LNCAP (cell line): Measurements from ENCODE around the gene RND1.

ENCODE experiments used
- TF ChIP-seq, protein P1 (sequence below): fragments of 450-650 bp; IDR thresholded peaks from 2 replicates; pipeline ENCODE4 v1.5.1; 2017; ENCODE audit warnings: mild to moderate bottlenecking

The RND1 gene

DNA sequence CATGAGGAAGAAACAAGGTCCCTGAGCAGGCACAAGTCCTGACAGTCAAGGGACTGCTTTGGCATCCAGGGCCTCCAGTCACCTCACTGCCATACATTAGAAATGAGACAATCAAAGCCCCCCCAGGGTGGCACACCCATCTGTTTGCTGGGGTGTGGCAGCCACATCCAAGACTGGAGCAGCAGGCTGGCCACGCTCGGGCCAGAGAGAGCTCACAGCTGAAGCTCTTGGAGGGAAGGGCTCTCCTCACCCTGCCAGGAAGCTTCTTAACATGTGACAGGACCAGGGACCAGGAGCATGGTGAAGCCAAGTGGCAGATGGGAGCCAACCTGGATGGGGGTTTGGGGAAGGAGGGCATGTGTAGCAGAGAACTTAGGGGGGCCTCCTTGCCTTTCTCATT is 37.4 kb downstream of the RND1 start:
- TF ChIP-seq, protein P1, sequence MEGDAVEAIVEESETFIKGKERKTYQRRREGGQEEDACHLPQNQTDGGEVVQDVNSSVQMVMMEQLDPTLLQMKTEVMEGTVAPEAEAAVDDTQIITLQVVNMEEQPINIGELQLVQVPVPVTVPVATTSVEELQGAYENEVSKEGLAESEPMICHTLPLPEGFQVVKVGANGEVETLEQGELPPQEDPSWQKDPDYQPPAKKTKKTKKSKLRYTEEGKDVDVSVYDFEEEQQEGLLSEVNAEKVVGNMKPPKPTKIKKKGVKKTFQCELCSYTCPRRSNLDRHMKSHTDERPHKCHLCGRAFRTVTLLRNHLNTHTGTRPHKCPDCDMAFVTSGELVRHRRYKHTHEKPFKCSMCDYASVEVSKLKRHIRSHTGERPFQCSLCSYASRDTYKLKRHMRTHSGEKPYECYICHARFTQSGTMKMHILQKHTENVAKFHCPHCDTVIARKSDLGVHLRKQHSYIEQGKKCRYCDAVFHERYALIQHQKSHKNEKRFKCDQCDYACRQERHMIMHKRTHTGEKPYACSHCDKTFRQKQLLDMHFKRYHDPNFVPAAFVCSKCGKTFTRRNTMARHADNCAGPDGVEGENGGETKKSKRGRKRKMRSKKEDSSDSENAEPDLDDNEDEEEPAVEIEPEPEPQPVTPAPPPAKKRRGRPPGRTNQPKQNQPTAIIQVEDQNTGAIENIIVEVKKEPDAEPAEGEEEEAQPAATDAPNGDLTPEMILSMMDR, result no peak

DNA sequence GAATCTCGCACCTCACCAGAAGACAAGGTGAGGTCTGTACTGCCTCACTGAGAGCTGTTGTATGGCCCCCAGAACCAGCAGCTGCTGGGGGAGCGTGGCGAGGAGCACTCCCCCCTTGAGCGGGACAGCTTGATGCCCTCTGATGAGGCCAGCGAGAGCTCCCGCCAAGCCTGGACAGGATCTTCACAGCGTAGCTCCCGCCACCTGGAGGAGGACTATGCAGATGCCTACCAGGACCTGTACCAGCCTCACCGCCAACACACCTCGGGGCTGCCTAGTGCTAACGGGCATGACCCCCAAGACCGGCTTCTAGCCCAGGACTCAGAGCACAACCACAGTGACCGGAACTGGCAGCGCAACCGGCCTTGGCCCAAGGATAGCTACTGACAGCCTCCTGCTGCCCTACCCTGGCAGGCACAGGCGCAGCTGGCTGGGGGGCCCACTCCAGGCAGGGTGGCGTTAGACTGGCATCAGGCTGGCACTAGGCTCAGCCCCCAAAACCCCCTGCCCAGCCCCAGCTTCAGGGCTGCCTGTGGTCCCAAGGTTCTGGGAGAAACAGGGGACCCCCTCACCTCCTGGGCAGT is 38.1 kb downstream of the RND1 start:
- TF ChIP-seq, protein P1, result no peak

DNA sequence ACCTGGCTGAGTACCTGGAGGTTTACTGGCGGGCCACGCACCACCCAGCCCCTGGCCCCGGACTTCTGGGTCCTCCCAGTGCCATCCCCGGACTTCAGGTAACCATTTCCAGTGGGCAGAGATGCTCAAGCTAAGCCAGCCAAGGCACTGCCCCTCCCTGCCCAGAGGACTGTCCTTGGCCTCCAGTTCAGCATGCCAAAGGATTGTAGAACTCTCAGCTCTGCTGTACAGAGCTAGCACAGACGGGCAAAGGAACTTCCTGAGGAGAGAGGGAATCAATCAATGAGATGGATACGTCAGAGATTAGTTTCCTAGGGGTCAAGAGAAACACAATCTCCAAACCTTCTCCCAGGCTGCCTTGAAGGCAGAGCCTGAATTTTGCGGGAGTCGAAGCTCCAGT is 38.6 kb downstream of the RND1 start:
- TF ChIP-seq, protein P1, result no peak

DNA sequence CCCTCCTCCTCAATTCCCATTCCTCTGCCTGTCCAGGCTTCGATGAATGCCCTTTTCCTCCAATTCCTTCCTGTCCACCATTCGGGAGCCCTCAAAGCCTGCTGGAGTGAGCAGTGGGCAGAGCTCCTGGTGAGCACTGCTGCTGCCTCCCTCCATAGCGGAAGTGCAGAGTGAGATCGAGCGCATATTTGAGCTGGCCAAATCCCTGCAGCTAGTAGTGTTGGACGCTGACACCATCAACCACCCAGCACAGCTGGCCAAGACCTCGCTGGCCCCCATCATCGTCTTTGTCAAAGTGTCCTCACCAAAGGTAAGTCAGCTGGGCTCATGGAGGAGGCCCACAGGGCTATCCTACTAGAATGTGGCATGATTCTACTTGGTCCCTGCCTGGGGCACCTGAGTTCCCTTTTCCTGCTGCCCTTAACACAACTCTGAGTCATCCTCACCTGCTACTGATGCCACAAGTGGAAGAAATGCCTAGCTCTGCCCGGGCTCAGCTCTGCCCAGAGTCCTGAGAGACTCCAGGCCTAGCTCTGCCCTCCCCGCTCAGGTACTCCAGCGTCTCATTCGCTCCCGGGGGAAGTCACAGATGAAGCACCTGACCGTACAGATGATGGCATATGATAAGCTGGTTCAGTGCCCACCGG is 39.3 kb downstream of the RND1 start:
- TF ChIP-seq, protein P1, result no peak

DNA sequence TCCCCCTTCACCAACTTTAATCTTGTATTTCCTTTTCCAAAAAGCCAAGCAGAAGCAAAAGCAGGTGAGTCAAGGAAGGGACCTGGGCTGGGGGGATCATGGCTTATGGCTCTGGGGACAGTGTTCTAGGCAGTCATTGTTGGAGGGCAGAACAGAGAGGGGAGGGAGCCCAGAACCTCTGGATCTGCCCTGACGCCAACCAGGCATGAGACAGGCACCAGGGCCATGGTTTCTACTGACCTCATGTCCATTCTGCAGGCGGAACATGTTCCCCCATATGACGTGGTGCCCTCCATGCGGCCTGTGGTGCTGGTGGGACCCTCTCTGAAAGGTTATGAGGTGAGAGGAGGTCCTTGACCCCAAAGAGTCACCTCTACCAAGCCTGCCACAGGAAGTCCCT is 40.8 kb downstream of the RND1 start:
- TF ChIP-seq, protein P1, result no peak

DNA sequence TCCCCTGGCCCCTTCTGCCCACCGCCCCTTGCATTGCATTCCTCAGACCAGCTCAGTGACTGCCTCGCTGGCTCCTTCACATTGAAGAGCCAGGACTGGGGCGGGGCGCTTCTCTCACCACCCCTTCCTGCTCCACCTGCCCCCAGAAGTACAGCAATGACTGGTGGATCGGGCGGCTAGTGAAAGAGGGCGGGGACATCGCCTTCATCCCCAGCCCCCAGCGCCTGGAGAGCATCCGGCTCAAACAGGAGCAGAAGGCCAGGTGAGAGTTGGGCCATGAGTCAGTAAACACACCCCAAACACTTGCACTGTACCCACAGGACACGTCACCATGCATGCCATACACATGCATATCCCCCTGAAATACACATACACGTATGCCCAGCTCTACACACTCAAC is 41.6 kb downstream of the RND1 start:
- TF ChIP-seq, protein P1, result no peak

DNA sequence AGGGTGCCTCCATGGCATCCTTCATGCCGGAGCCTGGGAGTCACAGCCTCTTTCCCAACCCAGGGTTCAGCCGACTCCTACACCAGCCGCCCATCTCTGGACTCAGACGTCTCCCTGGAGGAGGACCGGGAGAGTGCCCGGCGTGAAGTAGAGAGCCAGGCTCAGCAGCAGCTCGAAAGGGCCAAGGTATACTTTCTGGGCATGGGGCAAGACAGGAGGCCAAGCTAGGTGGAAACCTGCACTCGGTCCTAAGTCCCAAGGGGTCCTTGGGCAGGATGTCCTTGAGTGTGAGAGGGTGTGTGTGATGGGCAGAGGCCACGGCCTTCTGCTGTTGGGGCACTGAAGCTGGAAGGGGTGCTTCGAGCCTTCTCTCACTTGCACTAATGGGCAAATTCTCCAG is 42.4 kb downstream of the RND1 start:
- TF ChIP-seq, protein P1, result no peak
